GM13977 (cell line): ENCODE measurements around the gene POLD4.

Experiments used
- DNase-seq: peaks from one replicate; pipeline ENCODE4 v3.0.0; 2012; ENCODE audit warnings: low spot score
- CTCF ChIP-seq: IDR thresholded peaks from 2 replicates; pipeline ENCODE4 v1.5.1; 2012; ENCODE audit warnings: mild to moderate bottlenecking, control low read depth; ENCODE audit not compliant: insufficient read depth; ENCODE audit errors: extremely low read depth, missing control alignments
- in situ Hi-C: fragments of 300-500 bp; cut with MboI; formaldehyde crosslinking; loops from one replicate; pipeline ENCODE4 v1.12.0; 2022; ENCODE audit warnings: low sequenced_read_pairs, low pct_unique_long_range_greater_than_20kb, mixed read lengths, inconsistent platforms; ENCODE audit not compliant: unreplicated experiment

Gene POLD4

DNA sequence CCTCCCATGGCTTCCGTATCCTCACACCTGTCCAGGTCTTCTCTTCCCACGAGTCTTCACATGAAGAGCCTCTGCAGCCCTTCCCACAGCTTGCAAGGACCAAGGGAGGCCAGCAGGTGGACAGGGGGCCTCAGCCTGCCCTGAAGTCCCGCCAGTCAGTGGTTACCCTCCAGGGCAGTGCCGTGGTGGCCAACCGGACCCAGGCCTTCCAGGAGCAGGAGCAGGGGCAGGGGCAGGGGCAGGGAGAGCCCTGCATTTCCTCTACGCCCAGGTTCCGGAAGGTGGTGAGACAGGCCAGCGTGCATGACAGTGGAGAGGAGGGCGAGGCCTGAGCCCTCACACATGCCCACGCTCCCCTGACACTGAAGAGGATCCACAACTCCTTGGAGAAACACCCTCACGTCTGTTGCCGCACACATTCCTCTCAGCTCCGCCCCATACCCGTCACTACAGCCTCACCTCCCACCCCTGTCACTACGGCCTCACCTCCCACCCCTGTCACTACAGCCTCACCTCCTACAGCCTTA, 41.7 kb downstream of the POLD4 start:
- in situ Hi-C loops = no loop called here
- DNase-seq = no peak
- no peak for TF ChIP-seq CTCF

DNA sequence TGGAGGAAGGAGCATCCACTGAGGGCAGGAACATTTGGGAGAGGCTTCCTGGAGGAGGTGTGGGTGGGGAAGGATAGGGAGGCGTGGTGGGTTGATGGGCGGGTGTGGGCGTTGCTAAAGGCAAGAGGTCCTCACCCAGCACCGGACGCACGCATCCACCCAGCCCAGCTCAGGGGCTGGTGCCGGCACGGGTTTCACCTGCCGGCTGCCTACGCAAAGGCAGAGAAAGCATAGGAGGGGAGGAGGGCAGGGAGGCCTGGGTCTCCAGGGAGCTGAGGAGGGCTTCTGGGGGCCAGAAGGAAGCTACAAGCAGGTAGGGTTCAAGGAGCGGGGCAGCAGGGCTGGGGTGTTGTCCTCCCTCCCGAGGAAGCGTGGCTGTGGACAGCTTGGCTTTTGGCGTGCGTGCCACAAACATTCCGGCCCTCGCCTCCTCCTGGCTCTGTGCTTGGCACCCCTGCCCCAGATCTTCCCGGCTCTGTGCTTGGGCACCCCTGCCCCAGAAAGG, 42.2 kb downstream of the POLD4 start:
- in situ Hi-C loops = no loop called here
- no peak for DNase-seq

DNA sequence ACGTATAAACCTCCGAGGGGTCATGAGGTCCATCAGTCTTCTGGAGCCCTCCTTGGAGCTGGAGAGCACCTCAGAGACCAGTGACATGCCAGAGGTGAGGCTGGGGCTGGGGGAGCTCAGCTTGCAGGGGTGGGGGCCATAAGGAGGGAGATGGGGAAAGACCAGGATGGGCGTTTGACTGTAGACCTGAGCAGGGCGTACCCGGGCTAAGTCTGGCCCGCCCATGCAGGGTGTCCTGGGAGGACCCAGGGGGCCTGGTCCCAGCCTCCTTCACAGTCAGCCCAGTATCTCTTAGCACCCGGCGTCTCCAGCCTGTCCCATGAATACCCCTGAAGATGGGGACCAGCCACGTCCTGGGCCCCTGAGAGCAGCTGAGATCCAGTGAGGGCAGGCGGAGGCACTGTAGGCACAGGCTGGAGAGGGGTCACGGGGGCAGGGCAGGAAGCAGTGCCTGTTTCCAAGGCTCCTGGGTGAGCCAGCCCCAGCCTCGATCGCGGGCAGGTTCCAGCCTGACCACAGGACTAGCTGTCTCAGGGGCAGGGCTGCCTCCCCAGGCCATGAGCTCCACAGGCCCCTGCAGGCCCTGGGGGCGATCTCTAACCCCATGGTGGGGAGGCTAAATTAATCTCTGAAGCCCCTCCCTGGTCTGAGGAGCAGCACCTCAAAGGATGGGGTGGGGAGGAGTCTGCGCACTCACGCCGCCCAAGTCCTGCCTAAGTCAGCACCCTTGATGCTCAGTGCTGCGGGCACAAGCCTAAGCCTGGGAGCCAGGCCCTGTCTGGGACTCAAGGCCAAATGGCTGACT, 42.9 kb downstream of the POLD4 start:
- DNase-seq = no peak
- TF ChIP-seq CTCF = no peak
- in situ Hi-C loops = no loop called here

More for the DNA sequence above, 42.2 kb downstream of the POLD4 start:
- TF ChIP-seq CTCF = no peak

DNA sequence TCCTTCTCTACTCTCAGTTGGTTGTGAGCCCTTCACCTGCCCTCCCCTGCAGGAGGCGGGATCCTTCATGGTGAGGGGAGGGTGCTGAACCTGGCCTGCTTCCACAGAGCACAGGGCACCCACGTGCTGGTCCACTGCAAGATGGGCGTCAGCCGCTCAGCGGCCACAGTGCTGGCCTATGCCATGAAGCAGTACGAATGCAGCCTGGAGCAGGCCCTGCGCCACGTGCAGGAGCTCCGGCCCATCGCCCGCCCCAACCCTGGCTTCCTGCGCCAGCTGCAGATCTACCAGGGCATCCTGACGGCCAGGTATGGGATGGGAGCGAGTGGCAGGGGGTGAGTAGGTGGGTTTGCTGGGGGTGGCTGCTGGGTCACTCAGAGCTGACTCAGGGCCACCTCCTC, 43.7 kb downstream of the POLD4 start:
- no peak for TF ChIP-seq CTCF
- DNase-seq = no peak
- in situ Hi-C loops = no loop called here

GRCh38 chr11:67309166-67309565, 44.2 kb downstream of the POLD4 start:
- TF ChIP-seq CTCF = no peak
- in situ Hi-C loops = no loop called here
- no peak for DNase-seq

GRCh38 chr11:67308031-67308866, 45.1 kb downstream of the POLD4 start:
- no peak for TF ChIP-seq CTCF
- in situ Hi-C loops = no loop called here
- DNase-seq = no peak
